Endothelial cell of umbilical vein (primary cell): Measurements from ENCODE around the gene ARSD. TPM values are rescaled to one million over a fixed set of nuclear protein-coding genes. Genes with fewer than 3 reads are reported as not detected.

Experiments used
- BruUV-seq: library from RNA; stranded (reverse); fragments of 400-500 nt; replicated peaks from 2 replicates; lab custom pipeline; 2021; lab: Mats Ljungman, UMichigan
- CTCF ChIA-PET: fragments of 300-600, 350-600 bp; sonication (Branson Sonifier 250); formaldehyde crosslinking; loops from one replicate; lab custom pipeline; 2021; ENCODE audit warnings: antibody characterized with exemption, inconsistent platforms; lab: Charles Lee
- POLR2A ChIA-PET: fragments of 300-600, 350-600 bp; sonication (Branson Sonifier 250); formaldehyde crosslinking; loops from one replicate; lab custom pipeline; 2021; ENCODE audit warnings: antibody characterized with exemption, inconsistent platforms; lab: Charles Lee
- DNase-seq: peaks from one replicate; pipeline ENCODE4 v3.0.0-alpha.2; 2011; ENCODE audit warnings: low read depth, low spot score
- FAIRE-seq: peaks from 2 replicates; lab custom pipeline; 2011; peaks lifted over from hg19 to GRCh38; lab: Jason Lieb, UNC
- H2AFZ ChIP-seq: 2 replicates; pipeline ENCODE4 v1.6.0; 2012; ENCODE audit warnings: low read depth, low read length, control low read depth, inconsistent platforms
- H3K27ac ChIP-seq: 2 replicates; pipeline ENCODE4 v1.5.1; 2011; ENCODE audit warnings: low read depth, mild to moderate bottlenecking, control low read depth, low read length, moderate library complexity; ENCODE audit not compliant: insufficient read depth
- H3K27me3 ChIP-seq, 2 experiments: 2 replicates each; pipeline versions ENCODE4 v1.6.0 to v1.6.1; 2011; ENCODE audit warnings: low read length in 2 of 2, mixed read lengths in 1 of 2; ENCODE audit not compliant: control insufficient read depth in 2 of 2, insufficient read depth in 2 of 2
- H3K36me3 ChIP-seq, 2 experiments: 2 replicates in 1 of 2; 3 replicates in 1 of 2; pipeline ENCODE4 v1.5.1; 2011; ENCODE audit warnings: low read length in 2 of 2, mild to moderate bottlenecking in 1 of 2, moderate library complexity in 1 of 2; ENCODE audit not compliant: control insufficient read depth in 2 of 2, insufficient read depth in 2 of 2; ENCODE audit errors: extremely low read depth in 1 of 2
- H3K4me1 ChIP-seq: 3 replicates; pipeline ENCODE4 v1.5.1; 2011; ENCODE audit warnings: mild to moderate bottlenecking, low read length; ENCODE audit not compliant: control insufficient read depth, insufficient read depth; ENCODE audit errors: extremely low read depth
- H3K4me2 ChIP-seq: 2 replicates; pipeline ENCODE4 v1.6.1; 2011; ENCODE audit warnings: low read length, control low read depth, mixed read lengths; ENCODE audit not compliant: insufficient read depth
- H3K4me3 ChIP-seq, 3 experiments: fragments of 200-600 bp in 1 of 3; sonication (generic), shearing (Covaris generic) in 1 of 3; replicated peaks in 1 of 3; 2 replicates each; pipeline ENCODE4 v1.5.1; 2011 to 2016; ENCODE audit warnings: control low read depth in 3 of 3, low read length in 3 of 3, mild to moderate bottlenecking in 2 of 3, inconsistent platforms in 1 of 3, low read depth in 1 of 3, moderate library complexity in 1 of 3; ENCODE audit not compliant: insufficient read depth in 1 of 3
- H3K79me2 ChIP-seq: 2 replicates; pipeline ENCODE4 v1.6.0; 2012; ENCODE audit warnings: low read length, inconsistent platforms; ENCODE audit not compliant: control insufficient read depth, insufficient read depth
- H3K9ac ChIP-seq: replicated peaks from 2 replicates; pipeline ENCODE3; 2011; ENCODE audit warnings: low read length, control low read depth; ENCODE audit not compliant: insufficient read depth; ENCODE audit errors: extremely low read depth
- H3K9me1 ChIP-seq: replicated peaks from 3 replicates; pipeline ENCODE4 v1.6.0; 2011; ENCODE audit warnings: mild to moderate bottlenecking, low read length; ENCODE audit not compliant: control insufficient read depth, insufficient read depth; ENCODE audit errors: extremely low read depth
- H3K9me3 ChIP-seq: replicated peaks from 2 replicates; pipeline ENCODE4 v1.5.1; 2012; ENCODE audit warnings: low read length, inconsistent platforms; ENCODE audit not compliant: control insufficient read depth, insufficient read depth
- H4K20me1 ChIP-seq: replicated peaks from 2 replicates; pipeline ENCODE3; 2011; ENCODE audit warnings: mild to moderate bottlenecking, low read length; ENCODE audit not compliant: control insufficient read depth, insufficient read depth; ENCODE audit errors: extremely low read depth
- CTCF ChIP-seq, 2 donors: IDR thresholded peaks; 1 replicate in 1 of 2; 2 replicates in 1 of 2; pipeline ENCODE4 v1.5.1; 2011; ENCODE audit warnings: low read length in 2 of 2, mild to moderate bottlenecking in 2 of 2, moderate library complexity in 2 of 2, control low read depth in 1 of 2, inconsistent platforms in 1 of 2, low read depth in 1 of 2; ENCODE audit not compliant: insufficient read depth in 1 of 2; ENCODE audit errors: extremely low read depth in 1 of 2
- EZH2 ChIP-seq: IDR thresholded peaks from 2 replicates; pipeline ENCODE4 v1.6.1; 2012; ENCODE audit warnings: borderline replicate concordance, low read depth, mild to moderate bottlenecking, moderate library complexity, low read length, inconsistent platforms; ENCODE audit not compliant: severe bottlenecking
- FOS ChIP-seq: IDR thresholded peaks from 2 replicates; pipeline ENCODE4 v1.6.1; 2011; ENCODE audit warnings: mild to moderate bottlenecking, low read length, moderate library complexity, borderline replicate concordance; ENCODE audit not compliant: insufficient read depth
- GATA2 ChIP-seq: IDR thresholded peaks from 2 replicates; pipeline ENCODE4 v1.7.0; 2011; ENCODE audit warnings: low read depth, mild to moderate bottlenecking, moderate library complexity, mixed read lengths, low read length; ENCODE audit not compliant: insufficient read length, insufficient read depth
- JUN ChIP-seq: IDR thresholded peaks from 2 replicates; pipeline ENCODE4 v1.6.1; 2011; ENCODE audit warnings: borderline replicate concordance, low read depth; ENCODE audit not compliant: insufficient read length, insufficient read depth
- MAX ChIP-seq: IDR thresholded peaks from 2 replicates; pipeline ENCODE4 v1.6.1; 2011; ENCODE audit not compliant: insufficient read depth, insufficient read length
- MYC ChIP-seq: IDR thresholded peaks from one replicate; pipeline ENCODE4 v1.6.1; 2011; ENCODE audit warnings: mild to moderate bottlenecking, low read depth, low read length
- POLR2A ChIP-seq: IDR thresholded peaks from 2 replicates; pipeline ENCODE4 v1.6.1; 2012; ENCODE audit warnings: low read depth, mild to moderate bottlenecking, control low read depth, low read length
- POLR2AphosphoS5 ChIP-seq: IDR thresholded peaks from 2 replicates; pipeline ENCODE4 v1.6.1; 2012; ENCODE audit warnings: low read depth, mild to moderate bottlenecking, control low read depth, low read length, moderate library complexity; ENCODE audit not compliant: insufficient read depth
- dilution Hi-C: fragments of 300-500 bp; cut with MboI; formaldehyde crosslinking; loops from one replicate; pipeline ENCODE4 v1.15.0; 2019; ENCODE audit warnings: low sequenced_read_pairs; ENCODE audit not compliant: extremely low pct_ligation_motif_present
- intact Hi-C: fragments of 100-400 bp; cut with micrococcal nuclease; formaldehyde crosslinking; loops from one replicate; pipeline ENCODE4 v1.10.0; 2022
- polyA plus RNA-seq, 4 experiments: library from polyadenylated mRNA; depleted of rRNA in 3 of 4; stranded (reverse) in 3 of 4; unstranded in 1 of 4; fragments of >200 nt; gene quantifications; 2 replicates each; pipeline versions ENCODE4 v1.2.1 to v1.2.3, GENCODE V29; 2011 to 2012; ENCODE audit warnings: missing spikeins in 1 of 4
- total RNA-seq: library from RNA; stranded (reverse); gene quantifications from 2 replicates; pipeline ENCODE4 v1.2.3, GENCODE V29; 2021

The ARSD gene
- total and polyA plus RNA-seq, 2 donors (not counting 3 experiments of a cell fraction or from before 2014, with no cell fraction given), result 15.5 to 18.6 TPM

GRCh38 chrX:2879670-2880069, 49.5 kb downstream of the ARSD start:
- Histone ChIP-seq H3K36me3 (no peaks in the 10 kb centered on the region), H3K4me2 (no peak overlapping the region), H3K9me3 (no peaks in the 10 kb centered on the region), H3K27me3 (no peaks in the 10 kb centered on the region), H3K9me1 (no peaks in the 10 kb centered on the region), H3K4me3 (no peak overlapping the region), H3K9ac (no peak overlapping the region), H4K20me1 (no peaks in the 10 kb centered on the region), H3K79me2 (no peaks in the 10 kb centered on the region), H3K27ac (no peak overlapping the region), H2AFZ (no peak overlapping the region), H3K4me1 (no peaks in the 10 kb centered on the region)
- DNase-seq (no peak), FAIRE-seq (no peak)
- dilution Hi-C loops (no loop called here), intact Hi-C loops (loop anchor here (5.0 to 10.0 kb wide), 2 partner anchors 158 to 755 kb away; no protein-coding TSS in a partner anchor)
- TF ChIP-seq JUN (no peak), MAX (no peak), POLR2AphosphoS5 (no peak), GATA2 (no peak), CTCF (IDR thresholded peaks at IDR 0.05; ENCODE audit: extremely low read depth in 1 of 2, insufficient read depth in 1 of 2, low read depth in 1 of 2, low read length in 2 of 2) (no peak), POLR2A (no peak), FOS (no peak), EZH2 (no peak), MYC (no peak)
- CTCF ChIA-PET, result no interaction called here
- no TSS peak for BruUV-seq
- POLR2A ChIA-PET, result no interaction called here
